Calu3 (cell line): ENCODE data around the gene C19orf18. TPM values are rescaled to one million over a fixed set of nuclear protein-coding genes. Genes with fewer than 3 reads are reported as not detected.

Source experiments
- BruUV-seq: library from RNA; stranded (reverse); fragments of 400-500 nt; replicated peaks from 2 replicates; lab custom pipeline; 2021; lab: Mats Ljungman, UMichigan
- CTCF ChIA-PET: fragments of 300-600 bp; sonication (Branson Sonifier 250); formaldehyde crosslinking; loops from one replicate; lab custom pipeline; 2022; ENCODE audit warnings: antibody characterized with exemption; lab: Charles Lee
- DNase-seq: peaks from one replicate; pipeline ENCODE4 v3.0.0; 2022
- H3K27ac Mint-ChIP-seq: one replicate; pipeline ENCODE4 v1.8.0; 2022; ENCODE audit warnings: mixed read lengths; ENCODE audit not compliant: unreplicated experiment
- H3K27me3 Mint-ChIP-seq: one replicate; pipeline ENCODE4 v1.8.0; 2022; ENCODE audit warnings: mixed read lengths; ENCODE audit not compliant: unreplicated experiment
- H3K36me3 Mint-ChIP-seq: one replicate; pipeline ENCODE4 v1.8.0; 2022; ENCODE audit warnings: mild to moderate bottlenecking, moderate library complexity, mixed read lengths; ENCODE audit not compliant: insufficient read depth, unreplicated experiment
- H3K4me1 Mint-ChIP-seq: one replicate; pipeline ENCODE4 v1.8.0; 2022; ENCODE audit warnings: mild to moderate bottlenecking, low read depth, mixed read lengths; ENCODE audit not compliant: unreplicated experiment
- H3K4me3 Mint-ChIP-seq: one replicate; pipeline ENCODE4 v1.8.0; 2022; ENCODE audit warnings: mild to moderate bottlenecking, low read depth, moderate library complexity, mixed read lengths; ENCODE audit not compliant: unreplicated experiment
- H3K9me3 Mint-ChIP-seq: one replicate; pipeline ENCODE4 v1.8.0; 2022; ENCODE audit warnings: low read depth, mixed read lengths; ENCODE audit not compliant: unreplicated experiment
- intact Hi-C: fragments of 100-400 bp; cut with micrococcal nuclease; formaldehyde crosslinking; loops from one replicate; pipeline ENCODE4 v1.10.0; 2022; ENCODE audit not compliant: unreplicated experiment
- total RNA-seq: library from RNA; stranded (reverse); gene quantifications from 2 replicates; pipeline ENCODE4 v1.2.3, GENCODE V29; 2022
- TF ChIP-seq, protein P1 (sequence below): fragments of 200-600 bp; IDR thresholded peaks from one replicate; pipeline ENCODE4 v1.8.0; 2022; ENCODE audit warnings: antibody characterized with exemption; ENCODE audit not compliant: unreplicated experiment

The C19orf18 gene
- total RNA-seq, 1 experiment from 2014 or later = 2.5 TPM

GRCh38 chr19:58007285-58007684 lies 33.0 kb upstream of the C19orf18 start:
- intact Hi-C loops = loop anchor here (10.0 kb wide), 1 partner anchor 572 kb away; the partner anchor contains the start of gene ZNF749
- CTCF ChIA-PET = no interaction called here
- Mint-ChIP-seq H3K36me3 (peaks cover 43% of the 10 kb centered on the region), H3K4me3 (no peak overlapping the region), H3K9me3 (peaks cover 33% of the 10 kb centered on the region), H3K27ac (no peak overlapping the region), H3K27me3 (no peaks in the 10 kb centered on the region), H3K4me1 (no peaks in the 10 kb centered on the region)
- DNase-seq = no peak
- no TSS peak for BruUV-seq
- TF ChIP-seq, protein P1, sequence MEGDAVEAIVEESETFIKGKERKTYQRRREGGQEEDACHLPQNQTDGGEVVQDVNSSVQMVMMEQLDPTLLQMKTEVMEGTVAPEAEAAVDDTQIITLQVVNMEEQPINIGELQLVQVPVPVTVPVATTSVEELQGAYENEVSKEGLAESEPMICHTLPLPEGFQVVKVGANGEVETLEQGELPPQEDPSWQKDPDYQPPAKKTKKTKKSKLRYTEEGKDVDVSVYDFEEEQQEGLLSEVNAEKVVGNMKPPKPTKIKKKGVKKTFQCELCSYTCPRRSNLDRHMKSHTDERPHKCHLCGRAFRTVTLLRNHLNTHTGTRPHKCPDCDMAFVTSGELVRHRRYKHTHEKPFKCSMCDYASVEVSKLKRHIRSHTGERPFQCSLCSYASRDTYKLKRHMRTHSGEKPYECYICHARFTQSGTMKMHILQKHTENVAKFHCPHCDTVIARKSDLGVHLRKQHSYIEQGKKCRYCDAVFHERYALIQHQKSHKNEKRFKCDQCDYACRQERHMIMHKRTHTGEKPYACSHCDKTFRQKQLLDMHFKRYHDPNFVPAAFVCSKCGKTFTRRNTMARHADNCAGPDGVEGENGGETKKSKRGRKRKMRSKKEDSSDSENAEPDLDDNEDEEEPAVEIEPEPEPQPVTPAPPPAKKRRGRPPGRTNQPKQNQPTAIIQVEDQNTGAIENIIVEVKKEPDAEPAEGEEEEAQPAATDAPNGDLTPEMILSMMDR = no peak

- CTCF ChIA-PET = no interaction called here
Observed at GRCh38 chr19:58003174-58003828, 29.0 kb upstream of the C19orf18 start.

DNA sequence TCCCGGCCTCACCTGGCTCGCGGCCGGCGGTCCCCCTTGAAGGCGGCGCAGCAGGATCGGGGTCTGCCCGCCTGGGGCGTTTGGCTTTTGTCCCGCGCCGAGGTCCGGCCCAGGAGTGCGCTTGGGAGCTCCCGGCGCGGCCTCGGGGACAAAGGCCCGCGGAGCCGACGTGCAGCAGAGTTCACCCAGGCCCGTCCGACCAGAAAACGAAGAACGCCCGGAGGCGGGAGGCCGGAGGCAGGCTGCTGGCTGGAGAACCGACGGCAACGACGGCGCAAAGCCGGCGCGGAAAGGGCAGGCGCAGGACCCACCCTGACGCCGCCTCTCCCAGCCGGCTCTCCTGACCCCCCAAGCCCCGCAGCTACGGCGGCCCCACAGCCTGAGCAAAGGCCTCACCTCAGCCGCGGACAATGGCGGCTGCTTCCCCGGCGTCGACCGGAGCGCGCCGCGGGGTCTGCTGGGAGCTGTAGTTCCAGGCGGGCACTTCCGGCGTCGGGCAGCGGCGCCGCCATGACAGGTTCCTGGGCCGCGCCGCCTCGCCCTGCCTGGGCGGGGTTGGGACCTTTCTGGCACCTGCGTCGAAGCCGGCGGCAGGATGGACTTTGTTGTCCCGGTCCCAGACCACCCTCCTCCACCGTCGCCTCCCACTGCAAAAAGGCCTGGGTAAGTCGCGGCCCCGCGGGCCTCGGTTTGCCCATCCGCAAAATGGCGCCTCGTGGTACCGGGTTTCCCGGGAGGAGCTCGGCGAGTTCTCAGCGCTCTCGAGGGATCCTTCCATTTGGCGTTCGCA lies 28.2 kb upstream of the C19orf18 start, which contains the start of gene ZNF606:
TSS of gene ZNF606 (minus strand) at position 437 of the 790 bp plus-strand sequence. CDS start 1,501 bp downstream, outside the sequence.
- BruUV-seq = no TSS peak
- TF ChIP-seq, protein P1 = no peak
- peak; percentile 92 for DNase-seq
- Mint-ChIP-seq H3K36me3 (peaks cover 69% of the 10 kb centered on the region), H3K27me3 (no peaks in the 10 kb centered on the region), H3K9me3 (peaks cover 34% of the 10 kb centered on the region), H3K4me3 (peak within 1 kb of the TSS; percentile 87), H3K4me1 (peaks cover 10% of the 10 kb centered on the region), H3K27ac (peak within 1 kb of the TSS; percentile 66)
- CTCF ChIA-PET = interaction anchor here (1.2 kb wide), 1 partner anchor 19 kb away, joined by 3 read pairs; no protein-coding TSS in a partner anchor
- intact Hi-C loops = loop anchor here (10.0 kb wide), 1 partner anchor 568 kb away; the partner anchor contains the start of gene ZNF749

More at GRCh38 chr19:58003174-58003828, 29.0 kb upstream of the C19orf18 start:
- intact Hi-C loops = loop anchor here (10.0 kb wide), 1 partner anchor 568 kb away; the partner anchor contains the start of gene ZNF749
- Mint-ChIP-seq H3K4me1 (peaks cover 10% of the 10 kb centered on the region), H3K36me3 (peaks cover 69% of the 10 kb centered on the region), H3K4me3 (peak overlapping the region; percentile 87), H3K9me3 (peaks cover 38% of the 10 kb centered on the region), H3K27ac (peak overlapping the region; percentile 52), H3K27me3 (no peaks in the 10 kb centered on the region)
- DNase-seq = no peak
- TF ChIP-seq, protein P1 = no peak
- TSS peak; percentile 29 for BruUV-seq

GRCh38 chr19:58001895-58002369 lies 27.6 kb upstream of the C19orf18 start:
- Mint-ChIP-seq H3K4me3 (peak overlapping the region; percentile 87), H3K9me3 (peaks cover 30% of the 10 kb centered on the region), H3K4me1 (peaks cover 10% of the 10 kb centered on the region), H3K27ac (peak overlapping the region; percentile 66), H3K27me3 (no peaks in the 10 kb centered on the region), H3K36me3 (peaks cover 74% of the 10 kb centered on the region)
- DNase-seq = no peak
- intact Hi-C loops = loop anchor here (10.0 kb wide), 1 partner anchor 567 kb away; the partner anchor contains the start of gene ZNF749
- TF ChIP-seq, protein P1 = no peak
- TSS peak; percentile 46 for BruUV-seq
- CTCF ChIA-PET = interaction anchor here (0.6 to 1.2 kb wide), 2 partner anchors 18 to 39 kb away, joined by 3 to 5 read pairs; no protein-coding TSS in a partner anchor
